Activated CD8-positive, alpha-beta memory T cell treated with anti-CD3 and anti-CD28 coated beads for 4 hours (primary cell): Measurements from ENCODE around the gene FGFRL1.

Experiments
- DNase-seq, 2 donors: peaks; one replicate each; pipeline ENCODE4 v3.0.0-alpha.2; 2020; ENCODE audit warnings: low read depth in 2 of 2

Gene FGFRL1

GRCh38 chr4:1006856-1007255 lies 4.6 kb upstream of the FGFRL1 start:
- no peak for DNase-seq

- DNase-seq = no peak
Observed at GRCh38 chr4:1008840-1009541, 2.4 kb upstream of the FGFRL1 start.

GRCh38 chr4:1009542-1010394 lies 1.7 kb upstream of the FGFRL1 start:
- DNase-seq = peak; percentile 48 to 59

GRCh38 chr4:1010395-1011021 lies 918 bp upstream of the FGFRL1 start:
- peak in 1 of 2 donors; percentile 47 for DNase-seq

GRCh38 chr4:1011666-1012033 lies 224 bp downstream of the FGFRL1 start:
- DNase-seq = no peak

- no peak for DNase-seq
Observed at GRCh38 chr4:1012034-1012739, 761 bp downstream of the FGFRL1 start.

GRCh38 chr4:1013225-1014073 lies 2.0 kb downstream of the FGFRL1 start:
- DNase-seq = no peak

- DNase-seq = no peak
Observed at GRCh38 chr4:1014291-1015167, 3.1 kb downstream of the FGFRL1 start.

GRCh38 chr4:1015179-1015578 lies 3.8 kb downstream of the FGFRL1 start:
- DNase-seq = no peak

GRCh38 chr4:1015746-1016145 lies 4.3 kb downstream of the FGFRL1 start:
- no peak for DNase-seq

- no peak for DNase-seq
Observed at GRCh38 chr4:1017211-1017610, 5.8 kb downstream of the FGFRL1 start.

GRCh38 chr4:1017706-1018105 lies 6.3 kb downstream of the FGFRL1 start:
- DNase-seq = no peak

- DNase-seq = no peak
Observed at GRCh38 chr4:1018147-1019020, 7.0 kb downstream of the FGFRL1 start.

GRCh38 chr4:1019320-1019719 lies 7.9 kb downstream of the FGFRL1 start:
- DNase-seq = no peak

GRCh38 chr4:1019729-1020470 lies 8.5 kb downstream of the FGFRL1 start:
- DNase-seq = no peak

- no peak for DNase-seq
Observed at GRCh38 chr4:1021386-1022050, 10.1 kb downstream of the FGFRL1 start.

GRCh38 chr4:1022051-1022738 lies 10.8 kb downstream of the FGFRL1 start:
- no peak for DNase-seq
